HG03280 (cell line): ENCODE data around the gene SLC5A3.

Experiments
- ATAC-seq: cut with Tn5 transposase; IDR thresholded peaks from one replicate; pipeline ENCODE4 v1.9.1; 2021; ENCODE audit warnings: mild to moderate bottlenecking, moderate library complexity; ENCODE audit not compliant: unreplicated experiment

The SLC5A3 gene

GRCh38 chr21:34065027-34065426 is 8.4 kb upstream of the SLC5A3 start:
- no peak for ATAC-seq

- no peak for ATAC-seq
Observed at GRCh38 chr21:34071683-34072082, 1.7 kb upstream of the SLC5A3 start.

GRCh38 chr21:34072145-34073031 is 990 bp upstream of the SLC5A3 start:
- ATAC-seq: peak; percentile 5

GRCh38 chr21:34073749-34074282 is 438 bp downstream of the SLC5A3 start:
- peak; percentile 40 for ATAC-seq

- no peak for ATAC-seq
Observed at GRCh38 chr21:34074283-34075090, 1.1 kb downstream of the SLC5A3 start.

GRCh38 chr21:34075091-34075425 is 1.7 kb downstream of the SLC5A3 start:
- no peak for ATAC-seq

- ATAC-seq: no peak
Observed at GRCh38 chr21:34075760-34076660, 2.6 kb downstream of the SLC5A3 start.

GRCh38 chr21:34076835-34077234 is 3.5 kb downstream of the SLC5A3 start:
- ATAC-seq: no peak

GRCh38 chr21:34077888-34078287 is 4.5 kb downstream of the SLC5A3 start:
- ATAC-seq: no peak

- ATAC-seq: no peak
Observed at GRCh38 chr21:34078915-34079314, 5.5 kb downstream of the SLC5A3 start.

- no peak for ATAC-seq
Observed at GRCh38 chr21:34080710-34081109, 7.3 kb downstream of the SLC5A3 start.

GRCh38 chr21:34082769-34083168 is 9.4 kb downstream of the SLC5A3 start:
- no peak for ATAC-seq

GRCh38 chr21:34083357-34083756 is 10.0 kb downstream of the SLC5A3 start:
- no peak for ATAC-seq

- no peak for ATAC-seq
Observed at GRCh38 chr21:34085129-34085528, 11.8 kb downstream of the SLC5A3 start.

GRCh38 chr21:34086887-34087306 is 13.5 kb downstream of the SLC5A3 start:
- ATAC-seq: no peak

GRCh38 chr21:34088752-34089151 is 15.4 kb downstream of the SLC5A3 start:
- no peak for ATAC-seq

GRCh38 chr21:34091032-34091431 is 17.7 kb downstream of the SLC5A3 start:
- ATAC-seq: no peak

- no peak for ATAC-seq
Observed at GRCh38 chr21:34091607-34092006, 18.2 kb downstream of the SLC5A3 start.

GRCh38 chr21:34092262-34092921 is 19.0 kb downstream of the SLC5A3 start:
- ATAC-seq: no peak

GRCh38 chr21:34093083-34093482 is 19.7 kb downstream of the SLC5A3 start:
- no peak for ATAC-seq
